ENCODE results near the gene SSTR4.
"Not testable (repeated sequence)": the region's sequence is repeated elsewhere in the genome, so short reads cannot be mapped to it uniquely, and the experiment has no call there.

Gene SSTR4

DNA sequence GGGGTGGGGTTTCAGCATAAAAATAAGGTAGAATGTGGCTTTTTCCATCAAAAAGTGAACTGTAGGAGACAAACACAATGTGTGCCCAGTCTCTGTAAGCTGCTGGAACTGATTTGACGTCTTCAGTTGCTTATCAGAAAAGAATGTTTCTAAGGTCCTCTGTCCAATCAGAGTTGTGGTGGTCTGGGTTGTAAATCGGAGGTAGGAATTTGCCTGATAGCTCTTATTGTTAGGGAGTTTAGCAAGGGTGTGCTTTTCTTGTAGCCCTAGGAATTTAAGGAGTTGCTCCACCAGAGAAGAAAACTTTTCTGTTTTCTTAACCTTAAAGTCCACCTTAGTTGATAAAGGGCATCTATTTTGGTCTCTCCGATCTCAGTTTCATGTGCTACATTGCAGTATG is 10.4 kb upstream of the SSTR4 start:
- Histone ChIP-seq H3K9ac (ENCODE audit: low read depth, low read length, poor library complexity) (no peak overlapping the region), H4K8ac (ENCODE audit: low read depth, low read length) (no peak overlapping the region), H2BK12ac (ENCODE audit: low read length) (no peak overlapping the region), H2BK15ac (ENCODE audit: low read length) (no peak overlapping the region), H3K14ac (ENCODE audit: low read length) (no peak overlapping the region), H3K27ac (replicated peaks; ENCODE audit: low read length) (no peak overlapping the region), H3K4me2 (ENCODE audit: insufficient read depth, low read length, poor library complexity, severe bottlenecking) (no peak overlapping the region), H3K79me1 (ENCODE audit: low read depth, low read length) (no peaks in the 10 kb centered on the region), H4K91ac (ENCODE audit: low read depth, low read length, poor library complexity) (no peak overlapping the region), H3K4me1 (ENCODE audit: control insufficient read depth in 2 of 2, insufficient read depth in 1 of 2, low read depth in 1 of 2, low read length in 2 of 2) (peaks cover 0 to 8% of the 10 kb centered on the region in 2 donors), H2AFZ (ENCODE audit: low read length) (no peak overlapping the region), H3K4ac (ENCODE audit: low read length) (no peak overlapping the region), H3K9me3 (replicated peaks in 1 of 2; ENCODE audit: control insufficient read depth in 2 of 2, insufficient read depth in 1 of 2, low read depth in 1 of 2, low read length in 2 of 2) (no peaks in the 10 kb centered on the region), H3K27me3 (ENCODE audit: control insufficient read depth in 3 of 3, insufficient read depth in 3 of 3, low read depth in 1 of 3, low read length in 3 of 3) (no peaks in the 10 kb centered on the region), H2AK5ac (ENCODE audit: low read depth, low read length) (no peak overlapping the region), H3K36me3 (replicated peaks in 1 of 2; ENCODE audit: control insufficient read depth in 2 of 2, insufficient read depth in 2 of 2, low read length in 2 of 2) (no peaks in the 10 kb centered on the region), H3K18ac (ENCODE audit: low read length) (no peak overlapping the region), H3K23ac (ENCODE audit: low read depth, low read length, poor library complexity) (no peak overlapping the region), H2BK5ac (ENCODE audit: low read length) (no peak overlapping the region), H3K4me3 (ENCODE audit: low read length in 2 of 2) (no peak overlapping the region), H2BK120ac (ENCODE audit: low read depth, low read length) (no peak overlapping the region)
- no CpG with 5 or more reads among the region's 3 CpGs for WGBS, 2 donors (ENCODE audit: extremely low coverage in 2 of 2, insufficient read length in 2 of 2, insufficient replicate concordance in 1 of 2)
- no peak for DNase-seq (ENCODE audit: low spot score)

- not testable (repeated sequence) for H3K9me3 ChIP-seq (replicated peaks in 1 of 2; ENCODE audit: control insufficient read depth in 2 of 2, insufficient read depth in 1 of 2, low read depth in 1 of 2, low read length in 2 of 2); H3K36me3 ChIP-seq (replicated peaks in 1 of 2; ENCODE audit: control insufficient read depth in 2 of 2, insufficient read depth in 2 of 2, low read length in 2 of 2); H3K79me1 ChIP-seq (ENCODE audit: low read depth, low read length); H2BK15ac ChIP-seq (ENCODE audit: low read length); H3K27me3 ChIP-seq (ENCODE audit: control insufficient read depth in 3 of 3, insufficient read depth in 3 of 3, low read depth in 1 of 3, low read length in 3 of 3); H2AFZ ChIP-seq (ENCODE audit: low read length); H3K4me1 ChIP-seq (ENCODE audit: control insufficient read depth in 2 of 2, insufficient read depth in 1 of 2, low read depth in 1 of 2, low read length in 2 of 2); H2BK120ac ChIP-seq (ENCODE audit: low read depth, low read length); H3K4me2 ChIP-seq (ENCODE audit: insufficient read depth, low read length, poor library complexity, severe bottlenecking); DNase-seq (ENCODE audit: low spot score); H3K4me3 ChIP-seq (ENCODE audit: low read length in 2 of 2); H3K14ac ChIP-seq (ENCODE audit: low read length); H3K27ac ChIP-seq (replicated peaks; ENCODE audit: low read length); H3K4ac ChIP-seq (ENCODE audit: low read length); H2BK12ac ChIP-seq (ENCODE audit: low read length); H3K23ac ChIP-seq (ENCODE audit: low read depth, low read length, poor library complexity); H2AK5ac ChIP-seq (ENCODE audit: low read depth, low read length); H4K91ac ChIP-seq (ENCODE audit: low read depth, low read length, poor library complexity); H3K9ac ChIP-seq (ENCODE audit: low read depth, low read length, poor library complexity); H4K8ac ChIP-seq (ENCODE audit: low read depth, low read length); H2BK5ac ChIP-seq (ENCODE audit: low read length); H3K18ac ChIP-seq (ENCODE audit: low read length)
- no CpG with 5 or more reads among the region's 14 CpGs for WGBS, 2 donors (ENCODE audit: extremely low coverage in 2 of 2, insufficient read length in 2 of 2, insufficient replicate concordance in 1 of 2)
Observed at GRCh38 chr20:23025503-23025902, 9.6 kb upstream of the SSTR4 start.

DNA sequence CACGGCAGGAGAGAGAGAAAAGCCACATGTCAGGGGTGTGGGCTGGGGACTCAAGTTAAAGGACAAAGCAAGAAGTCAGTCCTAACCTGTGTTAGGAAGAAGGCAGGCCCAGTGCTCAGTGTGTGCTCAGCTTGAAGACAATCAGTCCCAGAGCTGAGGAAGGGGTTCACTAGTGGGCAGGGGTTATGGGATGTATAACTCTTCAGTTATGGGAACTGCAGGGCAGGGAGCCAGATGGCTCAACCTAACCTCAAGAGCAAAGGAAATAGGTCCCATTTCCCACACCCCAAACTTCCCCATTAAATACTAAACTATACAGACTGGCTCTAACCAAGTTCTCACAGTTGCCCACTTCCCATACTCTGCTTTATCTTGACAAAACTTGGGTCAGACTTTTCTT is 7.4 kb upstream of the SSTR4 start:
- Histone ChIP-seq H3K27me3 (ENCODE audit: control insufficient read depth in 3 of 3, insufficient read depth in 3 of 3, low read depth in 1 of 3, low read length in 3 of 3) (no peaks in the 10 kb centered on the region), H2BK120ac (ENCODE audit: low read depth, low read length) (no peak overlapping the region), H3K9ac (ENCODE audit: low read depth, low read length, poor library complexity) (no peak overlapping the region), H2AFZ (ENCODE audit: low read length) (no peak overlapping the region), H3K18ac (ENCODE audit: low read length) (no peak overlapping the region), H2BK5ac (ENCODE audit: low read length) (no peak overlapping the region), H3K4me1 (ENCODE audit: control insufficient read depth in 2 of 2, insufficient read depth in 1 of 2, low read depth in 1 of 2, low read length in 2 of 2) (no peaks in the 10 kb centered on the region), H3K36me3 (replicated peaks in 1 of 2; ENCODE audit: control insufficient read depth in 2 of 2, insufficient read depth in 2 of 2, low read length in 2 of 2) (no peaks in the 10 kb centered on the region), H3K9me3 (replicated peaks in 1 of 2; ENCODE audit: control insufficient read depth in 2 of 2, insufficient read depth in 1 of 2, low read depth in 1 of 2, low read length in 2 of 2) (no peaks in the 10 kb centered on the region), H3K4me2 (ENCODE audit: insufficient read depth, low read length, poor library complexity, severe bottlenecking) (no peak overlapping the region), H4K91ac (ENCODE audit: low read depth, low read length, poor library complexity) (no peak overlapping the region), H4K8ac (ENCODE audit: low read depth, low read length) (no peak overlapping the region), H3K4ac (ENCODE audit: low read length) (no peak overlapping the region), H3K4me3 (ENCODE audit: low read length in 2 of 2) (no peak overlapping the region), H3K27ac (replicated peaks; ENCODE audit: low read length) (no peak overlapping the region), H3K14ac (ENCODE audit: low read length) (no peak overlapping the region), H2BK15ac (ENCODE audit: low read length) (no peak overlapping the region), H3K23ac (ENCODE audit: low read depth, low read length, poor library complexity) (no peak overlapping the region), H2AK5ac (ENCODE audit: low read depth, low read length) (no peak overlapping the region), H2BK12ac (ENCODE audit: low read length) (no peak overlapping the region), H3K79me1 (ENCODE audit: low read depth, low read length) (no peaks in the 10 kb centered on the region)
- DNase-seq (ENCODE audit: low spot score): no peak
- WGBS, 2 donors (ENCODE audit: extremely low coverage in 2 of 2, insufficient read length in 2 of 2, insufficient replicate concordance in 1 of 2): no CpG with 5 or more reads among the region's 1 CpG

DNA sequence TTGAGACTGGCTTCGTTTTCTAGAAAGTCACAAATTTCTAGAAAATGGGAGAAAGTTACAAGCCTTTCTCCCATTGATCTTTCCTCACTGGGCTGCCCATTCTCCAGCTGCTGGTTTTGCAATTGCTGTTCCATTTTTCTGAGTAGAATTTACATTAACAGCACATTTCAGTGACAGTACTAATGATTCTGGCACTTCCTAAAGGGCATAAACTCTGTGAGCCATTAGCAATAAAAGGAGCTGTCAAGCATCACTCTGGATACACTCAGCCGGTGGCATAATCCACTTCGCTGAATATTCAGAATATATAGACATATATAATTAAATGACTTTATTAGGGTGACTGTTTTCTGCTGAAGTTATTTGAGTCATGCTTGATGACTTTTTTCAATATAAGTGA is 6.7 kb upstream of the SSTR4 start:
- Histone ChIP-seq H3K36me3 (replicated peaks in 1 of 2; ENCODE audit: control insufficient read depth in 2 of 2, insufficient read depth in 2 of 2, low read length in 2 of 2) (no peaks in the 10 kb centered on the region), H3K27me3 (ENCODE audit: control insufficient read depth in 3 of 3, insufficient read depth in 3 of 3, low read depth in 1 of 3, low read length in 3 of 3) (no peaks in the 10 kb centered on the region), H3K9me3 (replicated peaks in 1 of 2; ENCODE audit: control insufficient read depth in 2 of 2, insufficient read depth in 1 of 2, low read depth in 1 of 2, low read length in 2 of 2) (no peaks in the 10 kb centered on the region), H2BK15ac (ENCODE audit: low read length) (no peak overlapping the region), H3K18ac (ENCODE audit: low read length) (no peak overlapping the region), H2AK5ac (ENCODE audit: low read depth, low read length) (no peak overlapping the region), H3K79me1 (ENCODE audit: low read depth, low read length) (no peaks in the 10 kb centered on the region), H2AFZ (ENCODE audit: low read length) (no peak overlapping the region), H3K4me2 (ENCODE audit: insufficient read depth, low read length, poor library complexity, severe bottlenecking) (no peak overlapping the region), H2BK12ac (ENCODE audit: low read length) (no peak overlapping the region), H3K4me1 (ENCODE audit: control insufficient read depth in 2 of 2, insufficient read depth in 1 of 2, low read depth in 1 of 2, low read length in 2 of 2) (no peaks in the 10 kb centered on the region), H3K14ac (ENCODE audit: low read length) (no peak overlapping the region), H2BK120ac (ENCODE audit: low read depth, low read length) (no peak overlapping the region), H3K4ac (ENCODE audit: low read length) (no peak overlapping the region), H3K4me3 (ENCODE audit: low read length in 2 of 2) (no peak overlapping the region), H4K8ac (ENCODE audit: low read depth, low read length) (no peak overlapping the region), H3K27ac (replicated peaks; ENCODE audit: low read length) (no peak overlapping the region), H2BK5ac (ENCODE audit: low read length) (no peak overlapping the region), H3K9ac (ENCODE audit: low read depth, low read length, poor library complexity) (no peak overlapping the region), H4K91ac (ENCODE audit: low read depth, low read length, poor library complexity) (no peak overlapping the region), H3K23ac (ENCODE audit: low read depth, low read length, poor library complexity) (no peak overlapping the region)
- DNase-seq (ENCODE audit: low spot score): no peak
- no CpG with 5 or more reads among the region's 3 CpGs for WGBS, 2 donors (ENCODE audit: extremely low coverage in 2 of 2, insufficient read length in 2 of 2, insufficient replicate concordance in 1 of 2)

Measured in neuronal stem cell (in vitro differentiated cells).